ENCODE results near the gene CSNK2A1.

GRCh38 chr20:460180-460579 lies 83.4 kb downstream of the CSNK2A1 start:
- TF ChIP-seq CTCF (IDR thresholded peaks at IDR 0.05; ENCODE audit: low read depth, low read length) (no peak), EZH2phosphoT487 (IDR thresholded peaks at IDR 0.05; ENCODE audit: low read depth) (no peak)
